K562 (cell line): ENCODE data around the gene THOC1. TPM values are rescaled to one million over a fixed set of nuclear protein-coding genes. Genes with fewer than 3 reads are reported as not detected.

Experiments used
- ATAC-seq: fragments of 200-7000 bp; cut with Tn5 transposase; 3 replicates; pipeline ENCODE4 v1.9.1; 2020; ENCODE audit warnings: moderate library complexity
- BruUV-seq: library from RNA; stranded (reverse); fragments of 400-500 nt; replicated peaks from 2 replicates; lab custom pipeline; 2021; lab: Mats Ljungman, UMichigan
- CTCF ChIA-PET: fragments of 300-600 bp; formaldehyde crosslinking; extraction: SDS; loops from one replicate; lab custom pipeline; 2021; ENCODE audit warnings: low intra/inter-chr PET ratio; lab: Yijun Ruan, JAX
- POLR2A ChIA-PET: fragments of 300-600, 350-650 bp; sonication (Branson Sonifier 250); formaldehyde crosslinking; extraction: SDS; loops from one replicate; lab custom pipeline; 2021; ENCODE audit warnings: antibody characterized with exemption, inconsistent platforms; lab: Yijun Ruan, JAX
- DNase-seq, 4 experiments: peaks; one replicate each; pipeline versions ENCODE4 v3.0.0 to v3.0.0-alpha.2; 2011 to 2018; ENCODE audit warnings: low spot score in 3 of 4, mixed read lengths in 3 of 4; ENCODE audit errors: extremely low read depth in 1 of 4
- FAIRE-seq: peaks from 2 replicates; lab custom pipeline; 2011; peaks lifted over from hg19 to GRCh38; lab: Jason Lieb, UNC
- H2AFZ ChIP-seq: 2 replicates; pipeline ENCODE4 v1.6.0; 2011; ENCODE audit warnings: low read depth, low read length, control low read depth, inconsistent platforms
- H3K27ac ChIP-seq: fragments of 200-600 bp; 3 replicates; pipeline ENCODE4 v1.8.0; 2011; ENCODE audit warnings: low read depth, mild to moderate bottlenecking, control low read depth, inconsistent platforms, low read length, moderate library complexity, mixed read lengths; ENCODE audit errors: extremely low read depth
- H3K27me3 ChIP-seq, 2 experiments: fragments of 300-600 bp in 1 of 2; 2 replicates in 1 of 2; 3 replicates in 1 of 2; pipeline versions ENCODE4 v1.6.0 to v1.8.0; 2011; ENCODE audit warnings: inconsistent platforms in 2 of 2, low read length in 2 of 2, mild to moderate bottlenecking in 1 of 2, mixed read lengths in 1 of 2, moderate library complexity in 1 of 2; ENCODE audit not compliant: control insufficient read depth in 2 of 2, insufficient read depth in 2 of 2
- H3K36me3 ChIP-seq: fragments of 300-600 bp; 3 replicates; pipeline ENCODE4 v1.8.0; 2011; ENCODE audit warnings: mild to moderate bottlenecking, low read length, inconsistent platforms; ENCODE audit not compliant: control insufficient read depth, insufficient read depth
- H3K4me1 ChIP-seq, 2 experiments: fragments of 200-600 bp in 1 of 2; replicated peaks in 1 of 2; 2 replicates in 1 of 2; 3 replicates in 1 of 2; pipeline versions ENCODE4 v1.5.1 to v1.8.0; 2011; ENCODE audit warnings: inconsistent platforms in 2 of 2, low read length in 2 of 2, mild to moderate bottlenecking in 1 of 2, mixed read lengths in 1 of 2, moderate library complexity in 1 of 2; ENCODE audit not compliant: control insufficient read depth in 2 of 2, insufficient read depth in 2 of 2
- H3K4me2 ChIP-seq: 2 replicates; pipeline ENCODE4 v1.6.1; 2011; ENCODE audit warnings: low read length, control low read depth, inconsistent platforms, mixed read lengths; ENCODE audit not compliant: insufficient read depth
- H3K4me3 ChIP-seq: fragments of 200-600 bp; sonication (generic), shearing (Covaris generic); 2 replicates; pipeline ENCODE4 v1.5.1; 2016; ENCODE audit warnings: control low read depth, inconsistent platforms
- H3K79me2 ChIP-seq: fragments of 200-600 bp; 3 replicates; pipeline ENCODE4 v1.8.0; 2011; ENCODE audit warnings: low read length, inconsistent platforms; ENCODE audit not compliant: control insufficient read depth, insufficient read depth
- H3K9ac ChIP-seq, 2 experiments: 2 replicates each; pipeline versions ENCODE4 v1.6.0 to v1.6.1; 2011; ENCODE audit warnings: low read depth in 2 of 2, low read length in 2 of 2, control low read depth in 1 of 2, inconsistent platforms in 1 of 2, mild to moderate bottlenecking in 1 of 2, mixed read lengths in 1 of 2; ENCODE audit not compliant: insufficient read depth in 1 of 2
- H3K9me1 ChIP-seq: one replicate; pipeline ENCODE4 v1.6.0; 2011; ENCODE audit warnings: inconsistent platforms, mild to moderate bottlenecking, low read length, moderate library complexity; ENCODE audit not compliant: control insufficient read depth, insufficient read depth
- H3K9me3 ChIP-seq: replicated peaks from 2 replicates; pipeline ENCODE4 v1.5.1; 2011; ENCODE audit warnings: low read depth, low read length, inconsistent platforms; ENCODE audit not compliant: control insufficient read depth, insufficient read depth
- H4K20me1 ChIP-seq: replicated peaks from 2 replicates; pipeline ENCODE4 v1.6.1; 2011; ENCODE audit warnings: low read length, inconsistent platforms, mixed read lengths; ENCODE audit not compliant: control insufficient read depth, insufficient read depth
- DNMT1 ChIP-seq: fragments of 450-650 bp; IDR thresholded peaks from 2 replicates; pipeline ENCODE4 v1.6.1; 2016; ENCODE audit warnings: antibody characterized with exemption, mild to moderate bottlenecking
- ZNF57 ChIP-seq: fragments of 450-650 bp; formaldehyde crosslinking; IDR thresholded peaks from 2 replicates; pipeline ENCODE4 v1.4.0; 2020; ENCODE audit warnings: mild to moderate bottlenecking, moderate library complexity
- WGBS: fragments of 100-300 bp; shearing (Covaris generic); methylation state at CpG from one replicate; pipeline ENCODE4 v1.1.6; 2016; ENCODE audit warnings: low coverage, mixed read lengths; ENCODE audit not compliant: insufficient coverage; ENCODE audit errors: missing lambda C conversion rate; 5-methylcytosine and 5-hydroxymethylcytosine counted together
- in situ Hi-C: fragments of 300-500 bp; cut with MboI; formaldehyde crosslinking; loops from 4 replicates; pipeline ENCODE4 v1.15.0; 2018; ENCODE audit warnings: inconsistent platforms, mixed read lengths
- intact Hi-C: fragments of 100-400 bp; cut with micrococcal nuclease; formaldehyde crosslinking; loops from 2 replicates; pipeline ENCODE4 v1.14.2; 2022
- polyA plus RNA-seq, 8 experiments: library from polyadenylated mRNA; depleted of rRNA in 4 of 8; stranded (reverse) in 5 of 8; unstranded in 3 of 8; fragments of >200 nt; fragmentation: Nextera tagmentation in 2 of 8; fragmentation: Illumina TruSeq in 1 of 8; extraction: Ambion mirVana in 2 of 8; extraction: Trizol in 1 of 8; gene quantifications; 2 replicates each; pipeline versions ENCODE4 v1.2.1 to v1.2.3, GENCODE V29; 2011 to 2014; ENCODE audit warnings: inconsistent platforms in 1 of 8, missing spikeins in 1 of 8
- total RNA-seq, 7 experiments: library from RNA; depleted of rRNA in 6 of 7; stranded (reverse); fragments of >200 nt in 6 of 7; fragmentation: Illumina TruSeq in 2 of 7; extraction: Trizol in 2 of 7; gene quantifications; 2 replicates each; pipeline versions ENCODE4 v1.2.1 to v1.2.3, GENCODE V29; 2011 to 2021; ENCODE audit warnings: low replicate concordance in 1 of 7
- TF ChIP-seq, protein P1 (sequence below), 2 experiments: fragments of 450-650 bp; IDR thresholded peaks; 2 replicates each; pipeline ENCODE4 v1.6.1; 2016
- TF ChIP-seq, protein P2 (sequence below): sonication (generic); formaldehyde crosslinking; IDR thresholded peaks from 2 replicates; pipeline ENCODE4 v1.8.0; 2022; ENCODE audit warnings: mild to moderate bottlenecking, missing genetic modification reagents, borderline replicate concordance
- TF ChIP-seq, protein P3 (sequence below): fragments of 250-450 bp; sonication (Bioruptor Pico); IDR thresholded peaks from 2 replicates; pipeline ENCODE4 v1.8.0; 2021; ENCODE audit warnings: moderate library complexity, mild to moderate bottlenecking, inconsistent platforms

The THOC1 gene
- total and polyA plus RNA-seq, 9 of the 15 experiments (the other 6 are each of a cell fraction or from before 2014, with no cell fraction given), result 71.1 to 143 (median 107) TPM

DNA sequence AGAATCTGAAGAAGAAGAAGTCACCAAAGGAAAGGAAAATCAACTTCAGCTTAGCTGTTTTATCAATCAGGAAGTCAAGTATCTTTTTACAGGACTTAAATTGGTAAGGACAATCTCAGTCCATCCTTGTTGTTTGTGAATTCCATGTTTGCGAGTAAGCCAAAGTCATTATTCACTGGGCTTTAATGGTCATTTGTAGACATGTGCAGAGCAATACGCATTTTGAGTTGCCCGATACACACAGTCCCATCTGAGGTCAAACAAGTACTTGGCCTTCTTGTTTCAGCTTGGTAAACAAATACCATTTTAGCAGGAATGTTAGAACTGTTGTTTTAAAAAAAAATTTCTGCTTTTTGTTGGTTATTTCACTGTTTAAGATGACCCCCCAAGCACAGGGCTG, 68.6 kb downstream of the THOC1 start:
- Histone ChIP-seq H3K4me2 (no peak overlapping the region), H3K27ac (no peak overlapping the region), H3K9me1 (no peaks in the 10 kb centered on the region), H3K27me3 (no peaks in the 10 kb centered on the region), H3K4me1 (no peaks in the 10 kb centered on the region), H3K9ac (no peak overlapping the region), H3K4me3 (no peak overlapping the region), H3K79me2 (peaks cover 8% of the 10 kb centered on the region; the same call in 1 of the 3 replicates), H3K36me3 (peaks cover 89% of the 10 kb centered on the region), H4K20me1 (no peaks in the 10 kb centered on the region), H3K9me3 (no peaks in the 10 kb centered on the region), H2AFZ (no peak overlapping the region)
- intact Hi-C loops (no loop called here), in situ Hi-C loops (no loop called here)
- 92% methylated on average over 3 of the region's 3 CpGs for WGBS
- no peak for FAIRE-seq
- ATAC-seq, result no peak
- CTCF ChIA-PET, result no interaction called here
- DNase-seq, result no peak
- BruUV-seq, result no TSS peak
- POLR2A ChIA-PET, result interaction anchor here (1.6 kb wide), 1 partner anchor 17 kb away, joined by 3 read pairs; no protein-coding TSS in a partner anchor
- TF ChIP-seq DNMT1 (no peak), ZNF57 (no peak)
- TF ChIP-seq, protein P1, sequence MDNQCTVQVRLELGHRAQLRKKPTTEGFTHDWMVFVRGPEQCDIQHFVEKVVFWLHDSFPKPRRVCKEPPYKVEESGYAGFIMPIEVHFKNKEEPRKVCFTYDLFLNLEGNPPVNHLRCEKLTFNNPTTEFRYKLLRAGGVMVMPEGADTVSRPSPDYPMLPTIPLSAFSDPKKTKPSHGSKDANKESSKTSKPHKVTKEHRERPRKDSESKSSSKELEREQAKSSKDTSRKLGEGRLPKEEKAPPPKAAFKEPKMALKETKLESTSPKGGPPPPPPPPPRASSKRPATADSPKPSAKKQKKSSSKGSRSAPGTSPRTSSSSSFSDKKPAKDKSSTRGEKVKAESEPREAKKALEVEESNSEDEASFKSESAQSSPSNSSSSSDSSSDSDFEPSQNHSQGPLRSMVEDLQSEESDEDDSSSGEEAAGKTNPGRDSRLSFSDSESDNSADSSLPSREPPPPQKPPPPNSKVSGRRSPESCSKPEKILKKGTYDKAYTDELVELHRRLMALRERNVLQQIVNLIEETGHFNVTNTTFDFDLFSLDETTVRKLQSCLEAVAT (IDR thresholded peaks at IDR 0.05), result no peak
- TF ChIP-seq, protein P2, sequence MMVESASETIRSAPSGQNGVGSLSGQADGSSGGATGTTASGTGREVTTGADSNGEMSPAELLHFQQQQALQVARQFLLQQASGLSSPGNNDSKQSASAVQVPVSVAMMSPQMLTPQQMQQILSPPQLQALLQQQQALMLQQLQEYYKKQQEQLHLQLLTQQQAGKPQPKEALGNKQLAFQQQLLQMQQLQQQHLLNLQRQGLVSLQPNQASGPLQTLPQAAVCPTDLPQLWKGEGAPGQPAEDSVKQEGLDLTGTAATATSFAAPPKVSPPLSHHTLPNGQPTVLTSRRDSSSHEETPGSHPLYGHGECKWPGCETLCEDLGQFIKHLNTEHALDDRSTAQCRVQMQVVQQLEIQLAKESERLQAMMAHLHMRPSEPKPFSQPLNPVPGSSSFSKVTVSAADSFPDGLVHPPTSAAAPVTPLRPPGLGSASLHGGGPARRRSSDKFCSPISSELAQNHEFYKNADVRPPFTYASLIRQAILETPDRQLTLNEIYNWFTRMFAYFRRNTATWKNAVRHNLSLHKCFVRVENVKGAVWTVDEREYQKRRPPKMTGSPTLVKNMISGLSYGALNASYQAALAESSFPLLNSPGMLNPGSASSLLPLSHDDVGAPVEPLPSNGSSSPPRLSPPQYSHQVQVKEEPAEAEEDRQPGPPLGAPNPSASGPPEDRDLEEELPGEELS, result 0 out of 2 replicates have a peak, but pooled peaks have one; percentile 43
- TF ChIP-seq, protein P3, sequence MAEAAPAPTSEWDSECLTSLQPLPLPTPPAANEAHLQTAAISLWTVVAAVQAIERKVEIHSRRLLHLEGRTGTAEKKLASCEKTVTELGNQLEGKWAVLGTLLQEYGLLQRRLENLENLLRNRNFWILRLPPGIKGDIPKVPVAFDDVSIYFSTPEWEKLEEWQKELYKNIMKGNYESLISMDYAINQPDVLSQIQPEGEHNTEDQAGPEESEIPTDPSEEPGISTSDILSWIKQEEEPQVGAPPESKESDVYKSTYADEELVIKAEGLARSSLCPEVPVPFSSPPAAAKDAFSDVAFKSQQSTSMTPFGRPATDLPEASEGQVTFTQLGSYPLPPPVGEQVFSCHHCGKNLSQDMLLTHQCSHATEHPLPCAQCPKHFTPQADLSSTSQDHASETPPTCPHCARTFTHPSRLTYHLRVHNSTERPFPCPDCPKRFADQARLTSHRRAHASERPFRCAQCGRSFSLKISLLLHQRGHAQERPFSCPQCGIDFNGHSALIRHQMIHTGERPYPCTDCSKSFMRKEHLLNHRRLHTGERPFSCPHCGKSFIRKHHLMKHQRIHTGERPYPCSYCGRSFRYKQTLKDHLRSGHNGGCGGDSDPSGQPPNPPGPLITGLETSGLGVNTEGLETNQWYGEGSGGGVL (CRISPR knock-in tag), result no peak
